Activated CD4-positive, alpha-beta T cell treated with anti-CD3 and anti-CD28 coated beads, Interleukin-2, amount 10 ng/mL, durations not matched to agents 7 days and 5 days (primary cell): ENCODE results near the gene LYRM4. TPM values are rescaled to one million over a fixed set of nuclear protein-coding genes. Genes with fewer than 3 reads are reported as not detected.

ENCODE experiments used
- CTCF ChIA-PET: fragments of 350-600 bp; sonication (Branson Sonifier 250); formaldehyde crosslinking; loops from one replicate; lab custom pipeline; 2021; ENCODE audit warnings: antibody characterized with exemption; lab: Charles Lee
- POLR2A ChIA-PET: fragments of 350-600 bp; sonication (Branson Sonifier 250); formaldehyde crosslinking; loops from one replicate; lab custom pipeline; 2021; ENCODE audit warnings: antibody characterized with exemption; lab: Charles Lee
- DNase-seq: peaks from one replicate; pipeline ENCODE4 v3.0.0-alpha.2; 2020
- H3K27ac Mint-ChIP-seq: one replicate; pipeline ENCODE4 v1.8.0; 2021; ENCODE audit warnings: mild to moderate bottlenecking, moderate library complexity, mixed read lengths
- H3K27me3 Mint-ChIP-seq: one replicate; pipeline ENCODE4 v1.8.0; 2021; ENCODE audit warnings: mixed read lengths
- H3K36me3 Mint-ChIP-seq: one replicate; pipeline ENCODE4 v1.8.0; 2021; ENCODE audit warnings: low read depth, mixed read lengths
- H3K4me1 Mint-ChIP-seq: one replicate; pipeline ENCODE4 v1.8.0; 2021; ENCODE audit warnings: mixed read lengths
- H3K4me3 Mint-ChIP-seq: one replicate; pipeline ENCODE4 v1.8.0; 2021; ENCODE audit warnings: mild to moderate bottlenecking, moderate library complexity, mixed read lengths
- H3K9me3 Mint-ChIP-seq: one replicate; pipeline ENCODE4 v1.8.0; 2021; ENCODE audit warnings: mixed read lengths
- total RNA-seq, 2 experiments: library from RNA; stranded (reverse); gene quantifications; one replicate each; pipeline ENCODE4 v1.2.3, GENCODE V29; 2021

The LYRM4 gene
- total RNA-seq, 2 experiments from 2014 or later: 30.8 to 31.4 TPM

DNA sequence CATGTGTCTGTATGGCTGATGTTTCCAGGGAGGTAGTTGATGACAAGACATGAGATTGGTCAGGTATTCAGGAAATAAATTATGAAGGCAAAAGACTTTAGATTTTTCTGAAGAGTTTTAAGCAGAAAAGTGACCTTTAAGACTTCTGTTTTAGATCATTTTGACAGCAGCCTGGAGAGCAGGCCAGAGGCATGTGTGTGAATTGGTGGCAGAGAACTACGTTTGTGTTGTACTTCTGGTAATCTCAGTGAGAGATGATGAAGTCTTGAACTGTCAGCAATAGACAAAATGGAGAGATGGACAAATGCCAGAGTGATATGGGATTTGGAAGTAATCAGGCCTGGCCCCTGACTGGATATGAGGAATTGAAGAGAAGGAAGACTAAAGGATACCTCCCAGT is 31.4 kb upstream of the LYRM4 start:
- H3K9me3 Mint-ChIP-seq: no peaks in the 10 kb centered on the region
- H3K27ac Mint-ChIP-seq: no peak overlapping the region
- ChIA-PET CTCF (interaction anchor here (1.4 kb wide), 1 partner anchor 11 kb away, joined by 3 read pairs; no protein-coding TSS in a partner anchor), POLR2A (no interaction called here)
- H3K27me3 Mint-ChIP-seq: no peaks in the 10 kb centered on the region
- H3K4me3 Mint-ChIP-seq: no peak overlapping the region
- H3K36me3 Mint-ChIP-seq: peaks cover 5% of the 10 kb centered on the region
- peaks cover 35% of the 10 kb centered on the region for H3K4me1 Mint-ChIP-seq
- DNase-seq: no peak

DNA sequence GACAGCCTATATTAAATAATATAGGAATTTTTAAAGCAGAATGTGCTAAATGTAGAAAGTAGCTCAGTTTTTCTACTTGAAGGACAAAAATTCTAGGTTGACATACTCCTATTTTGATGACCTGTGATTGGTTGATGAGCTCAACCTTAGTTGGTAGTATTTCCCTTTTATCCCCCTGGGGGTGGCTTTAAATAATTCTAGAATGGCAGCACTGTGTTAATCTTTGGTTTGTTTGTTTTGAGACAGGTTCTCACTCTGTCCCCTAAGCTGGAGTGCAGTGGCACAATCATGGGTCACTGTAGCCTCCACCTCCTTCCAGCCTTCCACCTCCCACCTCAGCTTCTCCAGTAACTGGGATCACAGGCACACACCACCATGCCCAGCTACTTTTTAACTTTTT is 29.8 kb upstream of the LYRM4 start:
- peaks cover 5% of the 10 kb centered on the region for H3K36me3 Mint-ChIP-seq
- CTCF ChIA-PET: interaction anchor here (0.9 kb wide), 2 partner anchors 12 to 14 kb away, joined by 4 read pairs; no protein-coding TSS in a partner anchor
- peaks cover 37% of the 10 kb centered on the region for H3K4me1 Mint-ChIP-seq

DNA sequence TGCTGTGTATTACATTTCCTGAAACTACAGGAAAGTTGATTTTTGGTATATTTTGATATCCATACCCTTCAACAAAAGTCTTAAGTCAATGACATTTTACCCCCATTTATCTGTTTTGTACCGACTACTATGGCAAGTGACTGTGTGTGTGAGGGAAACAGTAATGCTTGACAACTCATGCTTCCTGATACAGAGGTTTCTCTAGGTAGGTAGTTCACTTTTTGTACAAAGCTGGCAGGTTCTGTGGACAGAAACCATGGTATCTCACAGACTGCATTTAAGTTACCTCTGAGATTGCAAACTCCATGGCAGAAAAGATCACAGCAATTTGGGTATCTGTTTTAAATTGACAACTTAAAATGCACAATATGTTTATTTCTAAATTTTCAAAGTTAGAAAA is 29.3 kb upstream of the LYRM4 start:
- CTCF ChIA-PET: interaction anchor here (0.7 to 0.9 kb wide), 3 partner anchors 10 to 14 kb away, joined by 3 to 4 read pairs (median 4); no protein-coding TSS in a partner anchor
- Mint-ChIP-seq H3K4me1 (peaks cover 40% of the 10 kb centered on the region), H3K4me3 (no peak overlapping the region)

More for the DNA sequence above, 29.8 kb upstream of the LYRM4 start:
- POLR2A ChIA-PET: no interaction called here
- Mint-ChIP-seq H3K9me3 (no peaks in the 10 kb centered on the region), H3K27ac (no peak overlapping the region), H3K4me3 (no peak overlapping the region), H3K27me3 (no peaks in the 10 kb centered on the region)
- no peak for DNase-seq

DNA sequence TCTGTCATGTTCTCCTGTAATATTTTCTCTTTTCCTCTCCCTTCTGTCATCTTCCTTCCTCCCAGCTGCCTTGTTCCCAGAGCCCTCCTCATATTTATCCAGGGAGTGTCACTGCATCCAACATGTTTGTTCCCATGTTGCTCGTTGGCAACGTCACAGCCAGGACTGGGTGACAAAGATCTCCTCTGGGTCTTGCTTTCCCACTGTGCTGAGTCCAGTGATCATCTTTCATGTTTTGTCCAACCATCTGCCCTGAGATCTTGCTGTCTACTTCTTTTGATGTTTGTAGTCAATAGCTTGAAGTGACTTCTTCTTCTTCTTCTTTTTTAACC is 27.2 kb upstream of the LYRM4 start:
- peaks cover 5% of the 10 kb centered on the region for H3K36me3 Mint-ChIP-seq
- no peak overlapping the region for H3K4me3 Mint-ChIP-seq
- H3K27ac Mint-ChIP-seq: no peak overlapping the region
- ChIA-PET POLR2A (no interaction called here), CTCF (interaction anchor here (1.0 to 1.2 kb wide), 5 partner anchors 10 to 144 kb away, joined by 3 to 4 read pairs (median 3); no protein-coding TSS in a partner anchor)
- peaks cover 24% of the 10 kb centered on the region for H3K4me1 Mint-ChIP-seq
- no peaks in the 10 kb centered on the region for H3K9me3 Mint-ChIP-seq
- H3K27me3 Mint-ChIP-seq: no peaks in the 10 kb centered on the region
- no peak for DNase-seq

More for the DNA sequence above, 29.3 kb upstream of the LYRM4 start:
- no peak for DNase-seq
- POLR2A ChIA-PET: no interaction called here
- H3K36me3 Mint-ChIP-seq: peaks cover 5% of the 10 kb centered on the region
- no peaks in the 10 kb centered on the region for H3K9me3 Mint-ChIP-seq
- no peak overlapping the region for H3K27ac Mint-ChIP-seq
- no peaks in the 10 kb centered on the region for H3K27me3 Mint-ChIP-seq

DNA sequence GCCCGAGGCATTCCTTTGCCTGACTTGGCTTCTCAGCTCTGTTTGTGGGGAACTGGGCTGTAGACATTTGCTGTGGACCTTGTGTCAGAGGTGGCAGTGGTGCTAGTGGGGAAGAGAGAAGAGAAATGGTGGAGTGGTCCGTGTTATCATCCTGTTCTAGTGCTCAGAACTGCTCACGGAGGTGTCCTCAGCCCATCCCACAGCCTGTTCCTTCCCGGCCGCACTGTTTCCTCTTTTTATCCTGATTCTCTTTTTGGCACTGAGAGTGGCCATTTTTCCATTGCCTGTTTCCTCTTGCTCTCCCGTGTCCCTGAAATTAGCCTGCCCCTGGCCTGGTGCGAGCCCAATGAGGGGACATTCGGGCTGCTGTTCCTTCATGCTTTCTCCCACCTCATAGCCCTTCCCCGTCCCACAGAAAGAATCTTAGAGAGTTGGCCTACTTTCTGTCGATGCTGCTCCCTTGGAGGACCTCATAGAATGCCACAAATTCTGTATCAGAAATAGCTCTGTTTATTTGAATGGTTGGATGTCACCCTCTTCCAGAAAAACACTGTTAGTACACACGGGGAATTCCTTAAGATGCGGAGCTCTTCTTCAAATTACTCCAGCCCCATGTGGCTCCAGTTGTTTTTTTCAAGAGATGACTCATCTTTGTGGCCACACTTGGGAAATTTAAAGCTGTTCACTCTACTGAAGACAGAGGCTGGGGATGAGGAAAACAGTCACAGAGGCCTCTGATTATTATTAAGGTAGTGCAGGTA is 26.6 kb upstream of the LYRM4 start:
- ChIA-PET CTCF (interaction anchor here (1.0 to 1.2 kb wide), 5 partner anchors 13 to 144 kb away, joined by 3 read pairs; no protein-coding TSS in a partner anchor), POLR2A (no interaction called here)
- Mint-ChIP-seq H3K36me3 (peaks cover 5% of the 10 kb centered on the region), H3K27me3 (no peaks in the 10 kb centered on the region), H3K27ac (peak overlapping the region; percentile 10), H3K4me3 (no peak overlapping the region), H3K4me1 (peaks cover 24% of the 10 kb centered on the region), H3K9me3 (no peaks in the 10 kb centered on the region)
- DNase-seq: no peak

DNA sequence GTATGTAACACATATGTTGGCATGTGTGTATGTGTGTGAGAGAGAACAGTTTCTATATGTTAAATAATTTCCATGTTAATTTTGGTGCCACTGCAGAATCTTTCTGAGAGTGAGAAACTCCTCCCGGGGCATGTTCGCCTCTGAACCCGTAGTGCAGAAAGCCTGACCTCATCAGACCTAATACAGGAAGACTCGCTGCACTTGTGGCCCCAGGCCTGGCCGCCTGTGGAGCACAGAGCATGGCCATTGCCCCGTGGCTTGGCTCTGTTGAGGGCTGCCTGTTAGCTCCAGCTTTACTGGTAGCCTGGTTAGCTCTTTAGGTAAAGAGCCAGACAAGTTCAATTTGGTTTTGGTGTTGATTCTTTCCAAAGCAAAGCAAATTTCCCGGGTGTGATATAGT is 26.0 kb upstream of the LYRM4 start:
- Mint-ChIP-seq H3K4me1 (peaks cover 24% of the 10 kb centered on the region), H3K27me3 (no peaks in the 10 kb centered on the region), H3K9me3 (no peaks in the 10 kb centered on the region), H3K36me3 (peaks cover 3% of the 10 kb centered on the region), H3K27ac (no peak overlapping the region), H3K4me3 (no peak overlapping the region)
- DNase-seq: no peak
- POLR2A ChIA-PET: no interaction called here
- CTCF ChIA-PET: interaction anchor here (1.0 to 1.2 kb wide), 2 partner anchors 13 to 15 kb away, joined by 3 read pairs; no protein-coding TSS in a partner anchor

DNA sequence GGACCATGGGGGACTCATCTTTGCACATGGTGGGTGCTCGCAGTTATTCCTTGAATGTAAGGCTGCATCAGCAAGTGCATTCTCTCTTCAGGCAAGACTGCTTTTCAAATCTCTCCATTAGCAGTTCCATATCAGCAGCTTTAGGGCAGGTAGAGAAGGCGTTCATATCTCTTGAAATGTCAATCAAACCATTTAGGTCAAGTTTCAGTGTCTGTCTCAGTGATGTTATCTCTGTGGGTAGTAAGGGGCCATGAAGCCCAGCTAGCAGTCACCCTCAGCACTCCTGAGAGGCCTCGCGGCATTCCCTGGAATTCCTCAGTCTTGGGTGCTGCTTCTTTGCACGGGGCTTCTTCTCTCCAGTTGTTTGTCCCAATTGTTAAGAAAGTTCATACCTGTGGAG is 24.8 kb upstream of the LYRM4 start:
- no peak overlapping the region for H3K4me3 Mint-ChIP-seq
- no peak overlapping the region for H3K27ac Mint-ChIP-seq
- peaks cover under 1% of the 10 kb centered on the region for H3K36me3 Mint-ChIP-seq
- peaks cover 32% of the 10 kb centered on the region for H3K4me1 Mint-ChIP-seq
- H3K27me3 Mint-ChIP-seq: no peaks in the 10 kb centered on the region
- ChIA-PET CTCF (interaction anchor here (1.2 kb wide), 2 partner anchors 17 to 21 kb away, joined by 3 to 4 read pairs; no protein-coding TSS in a partner anchor), POLR2A (no interaction called here)
- H3K9me3 Mint-ChIP-seq: no peaks in the 10 kb centered on the region
- DNase-seq: no peak

DNA sequence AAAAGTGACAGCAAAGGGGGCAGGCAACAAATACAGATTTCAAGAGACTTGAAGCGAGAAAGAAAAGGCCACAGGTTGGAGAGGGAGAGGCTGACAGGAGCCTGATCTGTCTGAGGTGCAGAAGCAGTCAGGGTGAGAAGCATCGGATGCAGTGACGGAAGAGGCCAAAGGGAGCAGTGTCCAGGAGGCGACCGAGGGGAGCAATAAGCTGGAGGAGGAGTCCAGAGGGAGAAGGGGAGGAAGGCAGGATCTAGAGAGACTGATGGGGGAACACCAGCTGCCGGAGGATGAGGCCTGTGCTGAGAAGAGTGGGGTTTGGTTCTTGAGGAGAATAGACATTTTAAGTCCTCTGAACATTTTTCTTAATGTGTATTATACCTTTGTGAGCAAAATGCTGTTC is 24.3 kb upstream of the LYRM4 start:
- peaks cover 35% of the 10 kb centered on the region for H3K4me1 Mint-ChIP-seq
- DNase-seq: no peak
- H3K9me3 Mint-ChIP-seq: no peaks in the 10 kb centered on the region
- no peak overlapping the region for H3K4me3 Mint-ChIP-seq
- H3K36me3 Mint-ChIP-seq: peaks cover 2% of the 10 kb centered on the region
- H3K27ac Mint-ChIP-seq: no peak overlapping the region
- ChIA-PET POLR2A (no interaction called here), CTCF (interaction anchor here (1.2 to 1.6 kb wide), 3 partner anchors 10 to 21 kb away, joined by 3 to 10 read pairs (median 4); no protein-coding TSS in a partner anchor)
- H3K27me3 Mint-ChIP-seq: no peaks in the 10 kb centered on the region

DNA sequence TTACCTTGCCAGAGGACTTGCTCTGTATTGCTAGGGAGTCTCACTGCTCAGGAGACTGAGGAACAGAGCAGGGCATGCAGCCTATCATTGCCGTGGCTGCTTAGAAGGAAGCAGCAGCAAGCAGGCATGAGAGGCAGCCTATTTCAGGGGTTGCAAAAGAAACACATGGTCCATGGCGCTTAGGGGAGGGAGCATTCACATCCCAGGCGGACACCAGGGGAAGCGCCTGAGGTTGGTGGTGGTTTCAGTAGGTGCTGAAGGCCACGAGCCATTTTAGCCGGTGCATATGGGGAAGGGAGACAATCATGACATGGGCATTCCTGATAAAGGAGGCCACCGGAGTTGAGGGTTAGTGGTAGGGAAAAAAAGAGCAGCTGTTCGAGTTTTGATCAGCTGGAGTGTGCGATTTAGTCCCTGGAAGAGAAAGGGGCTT is 21.5 kb upstream of the LYRM4 start:
- Mint-ChIP-seq H3K4me1 (peaks cover 44% of the 10 kb centered on the region), H3K9me3 (no peaks in the 10 kb centered on the region), H3K36me3 (peaks cover 17% of the 10 kb centered on the region), H3K4me3 (no peak overlapping the region), H3K27me3 (no peaks in the 10 kb centered on the region), H3K27ac (no peak overlapping the region)
- CTCF ChIA-PET: no interaction called here
- DNase-seq: no peak
- POLR2A ChIA-PET: no interaction called here

DNA sequence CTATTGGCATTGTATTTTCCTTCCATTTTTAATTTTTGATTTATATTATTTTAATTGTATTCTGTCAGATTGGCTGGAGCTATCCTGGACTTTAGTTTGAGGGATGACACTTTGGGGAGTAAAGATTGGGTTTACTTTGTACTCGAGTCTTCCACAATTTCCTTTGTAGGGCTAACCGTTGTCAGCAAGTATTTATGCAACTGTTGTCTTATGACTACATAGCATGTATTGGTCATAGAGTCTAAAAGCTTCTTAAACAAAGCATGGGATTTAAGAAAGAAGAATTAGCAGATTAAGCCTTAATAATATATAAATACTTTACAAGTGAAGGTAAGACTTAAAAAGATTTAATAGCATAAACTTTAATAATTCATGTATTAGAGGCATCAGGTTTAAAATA is 20.2 kb upstream of the LYRM4 start:
- H3K27me3 Mint-ChIP-seq: no peaks in the 10 kb centered on the region
- peak overlapping the region; percentile 72 for H3K27ac Mint-ChIP-seq
- CTCF ChIA-PET: interaction anchor here (1.7 to 1.9 kb wide), 2 partner anchors 10 to 19 kb away, joined by 4 to 10 read pairs; partner anchors contain the start of gene FARS2
- H3K36me3 Mint-ChIP-seq: peaks cover 17% of the 10 kb centered on the region
- H3K9me3 Mint-ChIP-seq: no peaks in the 10 kb centered on the region
- POLR2A ChIA-PET: interaction anchor here (0.6 kb wide), 1 partner anchor 50 kb away, joined by 4 read pairs; no protein-coding TSS in a partner anchor
- H3K4me3 Mint-ChIP-seq: no peak overlapping the region
- no peak for DNase-seq
- peaks cover 45% of the 10 kb centered on the region for H3K4me1 Mint-ChIP-seq

DNA sequence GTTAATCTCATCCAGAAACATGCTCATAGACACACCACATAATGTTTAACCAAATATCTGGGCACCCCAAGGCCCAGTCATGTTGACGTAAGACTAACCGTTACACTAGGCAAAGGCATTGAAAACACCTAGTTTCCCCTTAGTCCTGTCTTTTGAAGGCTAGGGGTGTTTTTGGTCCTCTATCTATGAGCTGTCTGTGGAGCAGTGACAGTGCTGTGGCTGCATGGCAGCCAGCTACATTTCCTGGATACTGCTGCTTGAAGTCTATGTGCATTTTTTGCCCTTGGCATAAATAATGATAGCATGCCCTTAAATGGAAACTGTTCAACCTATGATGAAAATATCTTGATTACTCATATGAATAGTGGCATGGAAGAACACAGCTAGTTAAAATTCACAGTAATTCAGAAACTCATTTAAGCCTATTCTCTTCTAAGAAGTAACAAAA is 19.2 kb upstream of the LYRM4 start:
- H3K9me3 Mint-ChIP-seq: no peaks in the 10 kb centered on the region
- H3K27me3 Mint-ChIP-seq: no peaks in the 10 kb centered on the region
- no peak overlapping the region for H3K4me3 Mint-ChIP-seq
- peak; percentile 24 for DNase-seq
- peaks cover 17% of the 10 kb centered on the region for H3K36me3 Mint-ChIP-seq
- CTCF ChIA-PET: interaction anchor here (0.7 to 1.9 kb wide), 4 partner anchors 9 to 189 kb away, joined by 3 to 10 read pairs (median 4); partner anchors contain the start of gene FARS2
- POLR2A ChIA-PET: no interaction called here
- peaks cover 49% of the 10 kb centered on the region for H3K4me1 Mint-ChIP-seq
- H3K27ac Mint-ChIP-seq: peak overlapping the region; percentile 73

DNA sequence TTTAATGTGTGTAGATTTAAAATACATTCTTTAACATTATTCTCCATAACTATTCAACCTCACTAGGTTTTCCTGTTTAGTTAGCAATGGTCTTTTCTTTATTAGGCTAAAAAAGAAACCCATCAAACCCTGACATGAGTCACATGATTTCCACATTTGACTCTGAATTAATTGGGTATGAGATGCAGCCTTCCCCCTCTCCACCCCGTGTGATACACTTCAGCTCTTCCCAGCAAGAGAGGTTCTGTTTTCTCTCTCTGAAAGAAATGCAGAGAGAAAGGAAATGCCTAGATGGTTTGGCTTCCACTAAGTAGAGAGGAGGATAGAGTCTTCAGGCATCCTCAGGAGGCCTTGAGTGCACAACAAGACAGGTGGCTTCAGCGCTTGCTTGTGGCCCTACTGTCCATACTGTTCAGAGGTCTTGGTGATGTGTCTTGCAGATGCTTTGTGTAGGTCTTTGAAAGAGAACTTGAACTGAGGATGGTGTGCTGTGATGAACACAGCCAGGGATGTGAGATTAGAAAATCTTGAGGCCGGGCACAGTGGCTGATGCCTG is 17.9 kb upstream of the LYRM4 start:
- Mint-ChIP-seq H3K36me3 (peaks cover 17% of the 10 kb centered on the region), H3K9me3 (no peaks in the 10 kb centered on the region), H3K4me3 (no peak overlapping the region), H3K27me3 (no peaks in the 10 kb centered on the region), H3K27ac (peak overlapping the region; percentile 47), H3K4me1 (peaks cover 60% of the 10 kb centered on the region)
- ChIA-PET CTCF (interaction anchor here (0.6 kb wide), 1 partner anchor 10 kb away, joined by 3 read pairs; no protein-coding TSS in a partner anchor), POLR2A (no interaction called here)
- no peak for DNase-seq
